GM15510 (cell line): ENCODE measurements around the gene SELENOW.

Source experiments
- POLR2A ChIP-seq: IDR thresholded peaks from 3 replicates; pipeline ENCODE4 v1.6.1; 2011; ENCODE audit warnings: borderline replicate concordance; ENCODE audit not compliant: insufficient read length; ENCODE audit errors: extremely low read depth

Gene SELENOW

DNA sequence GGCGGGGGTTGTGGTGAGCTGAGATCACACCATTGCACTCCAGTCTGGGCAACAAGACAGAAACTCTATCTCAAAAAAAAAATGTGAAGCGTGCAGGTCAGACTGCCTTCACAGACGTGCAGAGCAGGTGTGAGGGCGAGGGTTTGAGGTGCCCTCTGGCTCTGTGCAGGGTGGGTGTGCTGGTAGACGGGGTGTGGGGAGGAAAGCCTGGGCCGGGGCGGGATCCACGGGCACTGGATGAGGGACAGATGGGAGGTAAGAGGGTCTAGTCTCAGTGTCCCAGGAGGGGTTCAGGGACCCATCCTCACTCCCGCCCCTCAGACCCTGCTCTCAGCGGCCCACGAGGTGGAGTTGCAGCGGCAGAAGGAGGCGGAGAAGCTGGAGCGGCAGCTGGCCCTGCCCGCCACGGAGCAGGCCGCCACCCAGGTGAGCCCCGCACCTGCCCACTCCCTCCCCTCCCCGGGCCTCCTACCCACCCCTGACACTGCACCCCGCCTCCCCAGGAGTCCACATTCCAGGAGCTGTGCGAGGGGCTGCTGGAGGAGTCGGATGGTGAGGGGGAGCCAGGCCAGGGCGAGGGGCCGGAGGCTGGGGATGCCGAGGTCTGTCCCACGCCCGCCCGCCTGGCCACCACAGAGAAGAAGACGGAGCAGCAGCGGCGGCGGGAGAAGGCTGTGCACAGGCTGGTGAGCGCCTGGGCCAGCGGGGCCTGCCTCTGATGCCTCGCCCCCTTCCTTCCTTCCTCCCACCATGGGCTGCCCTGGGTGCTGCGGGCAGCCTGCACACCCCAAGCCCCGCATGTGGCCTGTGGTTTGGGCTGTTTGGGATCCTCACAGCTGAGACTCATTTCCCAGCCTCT is 24.1 kb upstream of the SELENOW start:
- no peak for TF ChIP-seq POLR2A

DNA sequence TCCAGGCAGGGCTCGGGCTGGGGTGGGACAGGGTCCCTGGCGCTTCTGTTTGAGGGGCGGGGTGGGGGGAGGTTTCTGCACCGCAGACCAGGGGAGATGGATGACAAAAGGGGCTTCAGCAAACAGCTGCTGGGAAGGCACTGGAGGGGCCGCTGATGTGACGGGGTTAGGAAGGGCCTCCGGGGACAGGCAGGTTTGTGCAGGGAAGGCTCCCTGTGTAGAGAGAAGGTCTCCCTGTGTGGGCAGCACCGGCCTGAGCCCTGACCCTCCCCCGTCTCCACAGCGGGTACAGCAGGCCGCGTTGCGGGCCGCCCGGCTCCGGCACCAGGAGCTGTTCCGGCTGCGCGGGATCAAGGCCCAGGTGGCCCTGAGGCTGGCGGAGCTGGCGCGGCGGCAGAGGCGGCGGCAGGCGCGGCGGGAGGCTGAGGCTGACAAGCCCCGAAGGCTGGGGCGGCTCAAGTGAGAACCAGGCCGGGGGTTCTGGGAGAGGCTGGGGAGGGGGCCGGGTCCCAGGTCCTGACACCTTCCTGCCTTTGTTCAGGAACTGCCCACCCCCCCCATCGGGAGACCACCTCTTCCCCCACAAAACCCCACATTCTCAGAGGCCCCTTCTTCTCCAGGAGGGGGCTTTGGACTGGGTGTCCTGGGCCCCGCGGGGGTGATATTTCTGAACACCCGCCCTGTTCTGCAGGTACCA is 23.3 kb upstream of the SELENOW start:
- no peak for TF ChIP-seq POLR2A

DNA sequence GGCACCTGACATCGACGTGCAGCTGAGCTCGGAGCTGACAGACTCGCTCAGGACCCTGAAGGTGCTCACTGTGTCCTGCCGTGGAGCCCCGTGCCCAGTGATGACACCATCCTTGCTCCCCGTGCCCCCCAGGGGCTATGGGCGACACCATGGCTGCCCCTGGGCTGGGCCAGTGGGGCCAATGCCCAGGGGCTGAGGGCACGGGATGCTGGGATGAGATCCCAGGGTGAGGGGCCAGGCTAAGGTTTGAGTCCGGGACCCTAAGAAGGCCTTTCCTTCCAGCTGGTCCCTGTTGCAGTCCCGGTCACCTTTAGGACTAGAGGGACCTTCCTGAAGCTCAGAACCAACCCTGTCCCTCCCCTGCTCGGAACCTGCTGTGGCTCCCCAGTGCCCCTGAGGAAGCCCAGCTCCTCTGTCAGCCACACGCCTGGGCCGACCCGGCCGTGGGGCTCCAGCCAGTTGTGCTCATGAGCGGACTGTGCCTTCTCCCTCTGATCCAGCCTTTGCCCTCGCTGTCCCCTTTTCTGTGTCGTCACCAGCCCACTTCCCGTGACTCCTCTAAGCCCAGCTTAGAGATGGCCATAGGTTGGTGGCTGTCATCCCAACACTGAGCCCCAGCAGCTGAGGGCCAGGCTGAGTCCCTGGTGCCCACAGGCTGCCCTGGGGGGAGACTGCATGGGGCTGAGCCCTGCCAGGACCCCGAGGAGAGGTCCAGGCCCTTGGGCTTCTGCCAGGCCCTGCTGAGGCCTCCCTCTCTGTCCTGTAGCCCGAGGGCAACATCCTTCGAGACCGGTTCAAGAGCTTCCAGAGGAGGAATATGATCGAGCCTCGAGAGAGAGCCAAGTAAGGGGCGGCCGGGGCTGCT is 22.5 kb upstream of the SELENOW start:
- TF ChIP-seq POLR2A: no peak

DNA sequence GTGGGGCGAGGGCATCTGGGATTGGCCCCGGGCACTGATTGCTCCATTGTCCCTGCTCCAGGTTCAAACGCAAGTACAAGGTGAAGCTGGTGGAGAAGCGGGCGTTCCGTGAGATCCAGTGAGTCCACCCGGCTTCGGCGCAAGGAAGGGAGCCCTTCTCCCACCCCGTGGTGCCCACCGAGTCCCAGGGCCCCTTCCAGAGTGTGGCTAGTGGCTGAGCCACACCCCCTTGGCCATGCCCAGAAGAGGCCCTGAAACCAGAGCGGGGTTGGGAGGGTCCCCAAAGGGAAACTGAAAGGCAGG is 21.9 kb upstream of the SELENOW start:
- no peak for TF ChIP-seq POLR2A

DNA sequence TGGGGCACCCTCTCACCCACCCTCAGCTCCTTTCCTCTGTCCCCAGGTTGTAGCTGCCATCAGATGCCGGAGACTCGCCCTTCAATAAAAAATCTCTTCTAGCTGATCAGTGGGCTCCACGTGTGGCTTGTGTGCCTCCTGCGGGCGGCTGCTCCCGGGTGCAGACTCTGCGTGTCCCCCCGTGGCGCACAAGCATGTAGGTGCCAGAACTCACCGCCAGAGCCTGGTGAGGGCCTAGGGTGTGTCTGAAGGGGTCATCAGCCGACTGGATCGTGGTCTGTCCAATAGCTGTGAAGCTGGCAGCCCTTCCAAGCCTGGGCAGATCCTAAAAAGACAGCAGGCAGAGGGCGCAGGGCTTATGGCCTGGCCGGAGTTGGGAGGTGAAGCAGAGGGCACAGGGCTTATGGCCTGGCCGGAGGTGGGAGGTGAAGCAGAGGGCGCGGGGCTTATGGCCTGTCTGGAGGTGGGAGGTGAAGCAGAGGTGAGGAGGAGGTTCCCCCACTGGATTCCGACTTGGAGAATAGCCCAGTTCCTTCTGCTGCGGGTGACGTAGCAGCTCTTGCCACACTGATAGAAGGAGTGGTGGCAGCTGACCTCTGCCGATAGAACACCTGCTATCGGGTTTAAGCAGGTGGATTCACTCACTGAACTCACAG is 21.4 kb upstream of the SELENOW start:
- no peak for TF ChIP-seq POLR2A

DNA sequence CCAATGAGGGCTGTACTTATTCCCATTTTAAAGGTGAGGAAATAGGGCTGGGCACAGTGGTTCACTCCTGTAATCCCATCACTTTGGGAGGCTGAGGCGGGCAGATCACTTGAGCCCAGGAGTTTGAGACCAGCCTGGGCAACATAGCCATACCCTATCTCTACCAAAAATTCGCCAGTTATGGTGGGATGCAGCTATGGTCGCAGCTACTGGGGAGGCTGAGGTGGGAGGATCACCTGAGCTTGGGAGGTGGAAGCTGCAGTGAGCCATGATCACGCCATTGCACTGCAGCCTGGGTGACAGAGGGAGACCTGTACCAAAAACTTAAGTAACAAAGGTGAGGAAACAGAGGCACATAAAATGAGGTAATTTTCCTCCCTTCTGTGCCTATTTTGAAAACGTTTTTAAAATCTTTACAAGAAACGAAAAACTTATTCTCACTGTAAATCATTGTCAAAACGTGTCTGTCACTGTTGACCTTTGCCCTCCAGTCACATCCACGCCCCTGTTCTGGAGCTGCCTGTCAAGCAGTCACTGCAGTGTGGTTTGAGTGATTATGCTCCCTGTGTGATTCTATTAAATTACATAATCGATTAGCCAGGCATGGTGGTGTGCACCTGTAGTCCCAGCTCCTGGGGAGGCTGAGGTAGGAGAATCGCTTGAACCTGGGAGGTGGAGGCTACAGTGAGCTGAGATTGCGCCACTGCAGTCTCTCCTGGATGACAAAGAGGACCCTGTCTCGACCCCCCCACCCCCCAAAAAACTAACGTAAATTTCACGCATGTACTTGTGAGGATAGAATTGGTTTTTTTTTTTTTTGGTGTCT is 20.7 kb upstream of the SELENOW start:
- no peak for TF ChIP-seq POLR2A

DNA sequence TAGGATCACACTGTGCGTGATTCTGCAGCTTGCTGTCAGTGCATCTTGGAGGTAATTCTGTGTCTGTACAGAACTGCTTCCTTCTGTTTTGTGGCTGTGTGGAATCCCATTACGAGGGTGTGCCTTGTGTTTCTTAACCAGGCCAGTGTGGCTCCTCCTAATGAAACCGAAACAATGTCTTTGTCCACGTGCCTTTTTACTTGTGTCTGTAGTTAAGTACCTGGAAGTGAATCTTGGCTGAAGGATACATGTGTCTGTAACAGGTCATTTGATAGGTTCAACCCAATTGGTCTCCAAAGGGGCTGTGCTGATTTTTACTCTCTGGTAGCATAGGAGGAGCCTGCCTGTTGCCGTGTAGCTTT is 20.1 kb upstream of the SELENOW start:
- no peak for TF ChIP-seq POLR2A

DNA sequence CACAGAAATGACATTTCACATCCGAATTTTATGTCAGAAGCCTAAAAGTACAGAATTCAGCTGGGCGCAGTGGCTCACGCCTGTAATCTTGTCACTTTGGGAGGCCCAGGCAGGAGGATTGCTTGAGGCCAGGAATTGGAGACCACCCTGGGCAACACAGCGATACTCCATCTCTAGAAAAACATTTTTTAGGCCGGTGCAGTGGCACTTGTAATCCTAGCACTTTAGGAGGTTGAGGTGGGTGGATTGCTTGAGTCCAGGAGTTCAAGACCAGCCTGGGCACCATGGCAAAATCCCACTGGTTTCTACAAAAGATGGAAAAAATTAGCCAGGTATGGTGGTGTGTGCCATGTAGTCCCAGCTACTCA is 17.9 kb upstream of the SELENOW start:
- TF ChIP-seq POLR2A: no peak

DNA sequence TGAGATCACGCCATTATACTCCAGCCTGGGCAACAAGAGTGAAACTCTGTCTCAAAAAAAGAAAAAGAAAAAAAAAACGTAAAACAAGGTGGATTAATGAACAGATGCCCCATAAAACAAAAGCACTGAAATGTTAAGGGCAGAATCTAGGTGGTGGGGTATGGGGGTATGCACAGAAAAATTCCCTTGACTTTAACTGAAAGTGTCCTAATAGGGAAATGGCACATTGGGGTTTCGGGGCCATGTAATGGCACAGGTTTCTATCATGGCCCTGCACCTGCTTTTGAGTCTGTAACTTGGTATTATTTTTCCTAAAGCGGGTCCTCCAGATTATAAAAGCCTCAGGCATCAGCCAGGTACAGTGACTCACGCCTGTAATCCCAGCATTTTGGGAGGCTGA is 16.9 kb upstream of the SELENOW start:
- TF ChIP-seq POLR2A: no peak

DNA sequence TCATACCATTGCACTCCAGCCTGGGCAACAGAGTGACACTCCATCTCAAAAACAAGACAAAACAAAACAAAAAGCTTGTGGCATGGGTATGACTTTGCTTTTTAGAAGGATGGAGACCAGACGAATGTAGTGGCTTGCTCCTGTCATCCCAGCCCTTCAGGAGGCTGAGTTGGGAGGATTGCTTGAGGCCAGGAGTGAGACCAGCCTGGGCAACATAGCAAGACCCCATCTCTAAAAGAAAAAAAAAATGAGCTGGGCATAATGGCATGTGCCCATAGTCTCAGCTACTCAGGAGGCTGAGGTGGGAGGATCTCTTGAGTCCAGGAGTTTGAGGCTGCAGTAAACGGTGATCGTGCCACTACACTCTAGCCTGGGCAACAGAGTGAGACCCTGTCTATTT is 16.4 kb upstream of the SELENOW start:
- no peak for TF ChIP-seq POLR2A

DNA sequence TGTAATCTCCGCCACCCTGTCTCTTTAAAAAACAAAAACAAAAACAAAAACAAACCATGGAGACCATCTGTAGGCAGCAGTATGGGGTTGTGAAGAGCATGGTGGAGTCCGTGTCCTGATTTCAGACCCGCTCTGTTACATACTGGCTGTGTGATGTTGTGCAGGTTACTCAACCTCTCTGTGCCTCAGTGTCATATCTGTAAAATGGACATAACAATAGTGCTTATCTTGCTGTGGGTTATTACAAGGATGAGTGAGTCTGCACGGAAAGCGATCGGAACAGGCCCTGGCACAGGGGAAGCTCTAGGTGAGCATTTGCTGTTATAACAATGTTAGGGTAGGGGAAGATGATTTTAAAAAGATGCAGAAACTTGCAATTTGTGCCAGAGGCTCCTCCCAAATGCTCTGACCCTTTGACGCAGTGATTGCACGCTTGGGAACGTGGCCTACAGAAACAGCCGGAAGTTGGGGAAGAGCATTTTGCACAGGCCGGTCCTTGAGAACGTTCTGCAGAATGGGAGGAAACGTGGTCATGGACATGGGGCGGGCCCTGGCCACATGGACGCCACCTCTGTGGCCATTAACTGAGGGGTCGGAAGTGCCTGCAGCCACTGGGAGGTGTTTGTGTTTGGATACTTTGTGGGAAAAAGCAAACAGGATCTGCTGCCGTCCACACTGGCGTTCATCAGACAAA is 15.7 kb upstream of the SELENOW start:
- no peak for TF ChIP-seq POLR2A

DNA sequence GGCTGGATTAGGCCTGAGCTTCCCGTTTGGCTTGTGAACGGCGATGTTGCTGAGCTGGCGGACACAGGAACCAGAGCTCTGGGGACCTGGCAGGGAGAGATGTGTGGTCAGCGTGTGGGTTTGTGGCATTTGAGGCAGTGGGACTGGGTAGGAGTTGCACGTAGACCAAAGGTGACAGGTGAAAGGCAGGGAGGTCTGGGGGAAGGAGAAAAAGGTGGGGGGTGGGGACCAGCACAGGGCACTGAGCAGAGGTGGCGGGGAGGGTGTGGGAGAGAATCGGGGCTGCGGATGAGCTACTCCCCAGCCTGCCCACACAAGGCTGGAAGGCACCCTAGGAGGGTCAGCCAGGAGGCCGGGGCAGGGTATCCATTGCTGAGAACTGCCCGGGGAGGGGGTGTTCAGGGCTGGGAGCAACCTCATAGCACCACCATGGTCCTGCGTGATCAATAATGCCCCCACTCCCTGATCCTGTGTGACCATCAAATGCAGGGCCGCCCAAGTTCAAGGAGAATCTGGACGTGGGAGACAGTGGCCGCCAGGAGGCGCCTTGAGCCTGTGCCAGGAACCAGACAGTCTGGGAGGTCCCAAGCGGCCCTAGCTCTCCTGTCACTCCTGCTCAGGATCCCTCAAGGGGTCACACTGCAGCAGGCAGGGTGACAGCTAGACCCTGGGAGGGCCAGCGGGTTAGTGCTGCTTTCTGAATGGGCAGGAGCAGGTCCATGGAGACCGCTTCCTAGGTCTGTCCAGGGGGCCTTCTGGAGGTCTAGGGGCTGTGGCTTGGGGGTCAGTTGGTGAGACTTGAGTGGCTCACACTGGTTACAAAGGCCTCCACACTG is 12.8 kb upstream of the SELENOW start:
- no peak for TF ChIP-seq POLR2A

DNA sequence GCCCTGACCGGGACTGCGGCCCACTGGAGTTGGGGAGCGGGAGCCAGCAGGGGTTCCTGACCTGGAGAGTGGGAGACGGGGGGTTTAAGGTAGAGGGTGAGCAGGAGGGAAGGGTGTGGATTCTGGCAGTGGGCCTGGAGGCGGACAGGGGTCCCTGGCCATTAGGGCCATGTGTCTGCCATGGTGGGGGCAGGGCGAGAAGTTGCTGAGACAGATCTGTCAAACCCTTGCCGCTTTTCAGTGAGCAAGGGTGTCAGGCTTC is 12.2 kb upstream of the SELENOW start:
- no peak for TF ChIP-seq POLR2A

DNA sequence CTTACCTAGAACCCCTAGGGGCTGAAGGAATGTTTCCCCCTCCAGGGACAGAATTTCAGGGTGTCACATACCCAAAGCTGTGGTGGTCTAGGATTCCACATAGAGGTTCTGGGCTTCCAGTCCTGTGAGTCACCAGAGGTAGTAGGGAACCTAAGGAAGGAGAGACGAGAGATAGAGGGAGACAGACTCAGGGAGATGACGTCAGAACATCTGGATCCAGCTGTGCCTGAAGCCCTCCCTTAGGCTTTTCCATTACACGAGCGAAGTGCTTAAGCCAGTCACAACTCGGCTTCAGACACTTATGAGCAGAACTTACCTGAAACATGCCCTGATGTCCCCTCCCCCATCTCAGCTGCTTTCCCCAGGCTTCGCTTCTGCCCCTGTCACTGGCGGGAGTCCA is 11.8 kb upstream of the SELENOW start:
- TF ChIP-seq POLR2A: no peak

DNA sequence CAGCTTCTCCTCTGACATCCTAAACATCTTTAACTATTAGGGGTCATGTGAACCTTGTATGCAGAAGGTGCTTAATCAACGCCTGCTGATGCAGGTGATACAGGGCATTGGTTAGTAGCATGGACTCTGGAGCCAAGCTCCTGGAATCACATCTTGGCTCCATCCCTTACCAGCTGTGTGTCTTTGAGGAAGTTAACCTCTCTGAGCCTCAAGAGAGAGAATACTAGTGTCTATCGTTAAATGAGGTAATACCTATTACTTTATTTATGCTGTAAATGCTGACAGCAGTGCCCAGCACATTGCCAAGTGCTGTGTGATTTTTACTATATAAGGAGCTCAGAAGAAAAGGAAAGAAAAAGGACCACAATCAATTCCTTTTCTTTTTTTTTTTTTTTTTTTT is 11.2 kb upstream of the SELENOW start:
- no peak for TF ChIP-seq POLR2A
